Gastrocnemius medialis (tissue), 4 donors: ENCODE data around the gene CACNA1S.

Experiments used
- CTCF ChIP-seq, 5 experiments: fragments of 450-650 bp in 3 of 5; fragments of 200-600 bp in 2 of 5; sonication (generic) in 2 of 5; IDR thresholded peaks in 4 of 5; conservative IDR thresholded peaks in 1 of 5; 1 replicate in 4 of 5; 2 replicates in 1 of 5; pipeline ENCODE4 v1.5.1; 2016 to 2019; ENCODE audit warnings: antibody characterized with exemption in 5 of 5, mild to moderate bottlenecking in 3 of 5, moderate library complexity in 3 of 5
- POLR2A ChIP-seq, 2 donors: fragments of 450-650 bp; IDR thresholded peaks; one replicate each; pipeline ENCODE4 v1.6.1; 2017; ENCODE audit warnings: antibody characterized with exemption in 2 of 2, mild to moderate bottlenecking in 2 of 2, moderate library complexity in 2 of 2

GRCh38 chr1:201083741-201084140, 28.5 kb downstream of the CACNA1S start:
- TF ChIP-seq CTCF (IDR thresholded peaks at IDR 0.05 in 4 of 5, conservative IDR thresholded peaks at IDR 0.05 in 1 of 5) (no peak), POLR2A (IDR thresholded peaks at IDR 0.05) (no peak)
